Activated T-helper 17 cell treated with anti-CD3 and anti-CD28 coated beads, Interleukin-2, amount 50 U/mL, for 72 hours (primary cell): ENCODE results near the gene STXBP4. TPM values are rescaled to one million over a fixed set of nuclear protein-coding genes. Genes with fewer than 3 reads are reported as not detected.

Source experiments
- ATAC-seq: fragments of 150-1000 bp; cut with Tn5 transposase; replicated peaks from 2 replicates; pipeline ENCODE4 v1.10.0; 2021; ENCODE audit warnings: mild to moderate bottlenecking, moderate library complexity
- H3K27ac Mint-ChIP-seq: one replicate; pipeline ENCODE4 v1.8.0; 2022; ENCODE audit warnings: mixed read lengths
- H3K27me3 Mint-ChIP-seq: one replicate; pipeline ENCODE4 v1.8.0; 2022; ENCODE audit warnings: mixed read lengths
- H3K36me3 Mint-ChIP-seq: one replicate; pipeline ENCODE4 v1.8.0; 2022; ENCODE audit warnings: low read depth, mild to moderate bottlenecking, mixed read lengths
- H3K4me1 Mint-ChIP-seq: one replicate; pipeline ENCODE4 v1.8.0; 2022; ENCODE audit warnings: mixed read lengths
- H3K4me3 Mint-ChIP-seq: one replicate; pipeline ENCODE4 v1.8.0; 2022; ENCODE audit warnings: mild to moderate bottlenecking, mixed read lengths
- H3K9me3 Mint-ChIP-seq: one replicate; pipeline ENCODE4 v1.8.0; 2022; ENCODE audit warnings: mixed read lengths
- total RNA-seq, 2 donors: library from RNA; stranded (reverse); gene quantifications; one replicate each; pipeline ENCODE4 v1.2.3, GENCODE V29; 2022

STXBP4 gene
- total RNA-seq, 2 donors from 2014 or later, result 5.6 to 12.8 TPM

GRCh38 chr17:55149485-55149884 is 180.9 kb downstream of the STXBP4 start:
- no peaks in the 10 kb centered on the region for H3K9me3 Mint-ChIP-seq
- no peak overlapping the region for H3K4me3 Mint-ChIP-seq

GRCh38 chr17:55152236-55152635 is 183.7 kb downstream of the STXBP4 start:
- H3K4me3 Mint-ChIP-seq, result no peak overlapping the region
- no peak for ATAC-seq
- H3K36me3 Mint-ChIP-seq, result no peaks in the 10 kb centered on the region
- no peaks in the 10 kb centered on the region for H3K4me1 Mint-ChIP-seq
- no peaks in the 10 kb centered on the region for H3K27me3 Mint-ChIP-seq
- no peak overlapping the region for H3K27ac Mint-ChIP-seq
- H3K9me3 Mint-ChIP-seq, result no peaks in the 10 kb centered on the region

More at GRCh38 chr17:55149485-55149884, 180.9 kb downstream of the STXBP4 start:
- no peak overlapping the region for H3K27ac Mint-ChIP-seq
- ATAC-seq, result no peak
- H3K27me3 Mint-ChIP-seq, result no peaks in the 10 kb centered on the region
- no peaks in the 10 kb centered on the region for H3K36me3 Mint-ChIP-seq
- no peaks in the 10 kb centered on the region for H3K4me1 Mint-ChIP-seq

GRCh38 chr17:55154101-55154500 is 185.5 kb downstream of the STXBP4 start:
- Mint-ChIP-seq H3K4me3 (no peak overlapping the region), H3K4me1 (no peaks in the 10 kb centered on the region), H3K9me3 (no peaks in the 10 kb centered on the region), H3K27me3 (no peaks in the 10 kb centered on the region), H3K27ac (no peak overlapping the region), H3K36me3 (no peaks in the 10 kb centered on the region)
- ATAC-seq, result no peak

GRCh38 chr17:55155856-55156560 is 187.4 kb downstream of the STXBP4 start:
- H3K9me3 Mint-ChIP-seq, result no peaks in the 10 kb centered on the region
- ATAC-seq, result no peak

GRCh38 chr17:55157165-55157564 is 188.6 kb downstream of the STXBP4 start:
- Mint-ChIP-seq H3K4me1 (no peaks in the 10 kb centered on the region), H3K36me3 (no peaks in the 10 kb centered on the region), H3K4me3 (no peak overlapping the region), H3K9me3 (no peaks in the 10 kb centered on the region), H3K27ac (no peak overlapping the region), H3K27me3 (no peaks in the 10 kb centered on the region)
- ATAC-seq, result no peak

More at GRCh38 chr17:55155856-55156560, 187.4 kb downstream of the STXBP4 start:
- no peaks in the 10 kb centered on the region for H3K4me1 Mint-ChIP-seq
- no peaks in the 10 kb centered on the region for H3K36me3 Mint-ChIP-seq
- no peak overlapping the region for H3K4me3 Mint-ChIP-seq
- no peak overlapping the region for H3K27ac Mint-ChIP-seq
- H3K27me3 Mint-ChIP-seq, result no peaks in the 10 kb centered on the region

GRCh38 chr17:55158439-55158838 is 189.9 kb downstream of the STXBP4 start:
- Mint-ChIP-seq H3K9me3 (no peaks in the 10 kb centered on the region), H3K27ac (peak overlapping the region; percentile 42), H3K36me3 (no peaks in the 10 kb centered on the region), H3K4me1 (no peaks in the 10 kb centered on the region), H3K27me3 (no peaks in the 10 kb centered on the region), H3K4me3 (no peak overlapping the region)
- ATAC-seq, result no peak

GRCh38 chr17:55159251-55159650 is 190.7 kb downstream of the STXBP4 start:
- Mint-ChIP-seq H3K4me3 (no peak overlapping the region), H3K9me3 (no peaks in the 10 kb centered on the region), H3K27me3 (no peaks in the 10 kb centered on the region), H3K4me1 (no peaks in the 10 kb centered on the region), H3K27ac (no peak overlapping the region), H3K36me3 (no peaks in the 10 kb centered on the region)
- no peak for ATAC-seq

- Mint-ChIP-seq H3K27ac (no peak overlapping the region), H3K4me1 (no peaks in the 10 kb centered on the region), H3K9me3 (no peaks in the 10 kb centered on the region), H3K4me3 (no peak overlapping the region), H3K27me3 (no peaks in the 10 kb centered on the region), H3K36me3 (no peaks in the 10 kb centered on the region)
- ATAC-seq, result no peak
Observed at GRCh38 chr17:55160501-55160900, 191.9 kb downstream of the STXBP4 start.

GRCh38 chr17:55161935-55162555 is 193.5 kb downstream of the STXBP4 start:
- H3K9me3 Mint-ChIP-seq, result no peaks in the 10 kb centered on the region
- H3K36me3 Mint-ChIP-seq, result no peaks in the 10 kb centered on the region
- H3K27ac Mint-ChIP-seq, result peak overlapping the region; percentile 22
- no peaks in the 10 kb centered on the region for H3K4me1 Mint-ChIP-seq
- peak; percentile 94 for ATAC-seq
- H3K4me3 Mint-ChIP-seq, result no peak overlapping the region
- no peaks in the 10 kb centered on the region for H3K27me3 Mint-ChIP-seq

GRCh38 chr17:55162556-55162946 is 194.0 kb downstream of the STXBP4 start:
- peak; percentile 64 for ATAC-seq
- H3K27ac Mint-ChIP-seq, result no peak overlapping the region
- no peaks in the 10 kb centered on the region for H3K36me3 Mint-ChIP-seq
- no peaks in the 10 kb centered on the region for H3K4me1 Mint-ChIP-seq
- H3K27me3 Mint-ChIP-seq, result no peaks in the 10 kb centered on the region
- no peaks in the 10 kb centered on the region for H3K9me3 Mint-ChIP-seq
- H3K4me3 Mint-ChIP-seq, result no peak overlapping the region

GRCh38 chr17:55163408-55163807 is 194.8 kb downstream of the STXBP4 start:
- H3K27ac Mint-ChIP-seq, result no peak overlapping the region
- ATAC-seq, result no peak
- no peaks in the 10 kb centered on the region for H3K4me1 Mint-ChIP-seq
- no peaks in the 10 kb centered on the region for H3K36me3 Mint-ChIP-seq
- H3K9me3 Mint-ChIP-seq, result no peaks in the 10 kb centered on the region
- no peak overlapping the region for H3K4me3 Mint-ChIP-seq
- no peaks in the 10 kb centered on the region for H3K27me3 Mint-ChIP-seq

GRCh38 chr17:55166506-55166905 is 197.9 kb downstream of the STXBP4 start:
- H3K27ac Mint-ChIP-seq, result no peak overlapping the region
- ATAC-seq, result no peak
- no peak overlapping the region for H3K4me3 Mint-ChIP-seq
- H3K9me3 Mint-ChIP-seq, result no peaks in the 10 kb centered on the region
- H3K4me1 Mint-ChIP-seq, result no peaks in the 10 kb centered on the region
- H3K36me3 Mint-ChIP-seq, result no peaks in the 10 kb centered on the region
- no peaks in the 10 kb centered on the region for H3K27me3 Mint-ChIP-seq

GRCh38 chr17:55167024-55167725 is 198.6 kb downstream of the STXBP4 start:
- no peak for ATAC-seq
- Mint-ChIP-seq H3K36me3 (no peaks in the 10 kb centered on the region), H3K4me1 (no peaks in the 10 kb centered on the region), H3K4me3 (no peak overlapping the region), H3K9me3 (no peaks in the 10 kb centered on the region), H3K27ac (no peak overlapping the region), H3K27me3 (no peaks in the 10 kb centered on the region)

- no peaks in the 10 kb centered on the region for H3K4me1 Mint-ChIP-seq
- ATAC-seq, result no peak
- no peak overlapping the region for H3K27ac Mint-ChIP-seq
- H3K36me3 Mint-ChIP-seq, result no peaks in the 10 kb centered on the region
- peaks cover 4% of the 10 kb centered on the region for H3K9me3 Mint-ChIP-seq
- no peaks in the 10 kb centered on the region for H3K27me3 Mint-ChIP-seq
- H3K4me3 Mint-ChIP-seq, result no peak overlapping the region
Observed at GRCh38 chr17:55168958-55169687, 200.6 kb downstream of the STXBP4 start.
